Gastrocnemius medialis (tissue), 4 donors: ENCODE measurements around the gene AFF3. TPM values are rescaled to one million over a fixed set of nuclear protein-coding genes. Genes with fewer than 3 reads are reported as not detected.

Experiments
- ATAC-seq, 2 donors: fragments of 150-250 bp; one replicate each; pipeline ENCODE4 v1.9.1; 2016
- DNase-seq, 2 donors: peaks; one replicate each; pipeline ENCODE4 v3.0.0-alpha.2; 2019
- H3K27ac ChIP-seq, 4 donors: fragments of 200-600 bp; sonication (generic); 1 replicate in 1 of 4; 2 replicates in 3 of 4; pipeline ENCODE4 v1.5.1; 2016 to 2018; ENCODE audit warnings: mild to moderate bottlenecking in 2 of 4, moderate library complexity in 1 of 4
- H3K27me3 ChIP-seq, 3 donors: fragments of 200-600 bp; sonication (generic) in 2 of 3; 1 replicate in 1 of 3; 2 replicates in 2 of 3; pipeline versions ENCODE4 v1.5.1 to v1.6.0; 2016 to 2019; ENCODE audit warnings: mild to moderate bottlenecking in 1 of 3, moderate library complexity in 1 of 3
- H3K36me3 ChIP-seq, 2 donors: fragments of 200-600 bp; sonication (generic) in 1 of 2; one replicate each; pipeline ENCODE4 v1.5.1; 2017 to 2018
- H3K4me1 ChIP-seq, 2 donors: fragments of 200-600 bp; sonication (generic) in 1 of 2; one replicate each; pipeline ENCODE4 v1.5.1; 2016 to 2017; ENCODE audit warnings: mild to moderate bottlenecking in 2 of 2
- H3K4me3 ChIP-seq, 4 donors: fragments of 200-600 bp; sonication (generic) in 3 of 4; 1 replicate in 1 of 4; 2 replicates in 3 of 4; pipeline ENCODE4 v1.5.1; 2016 to 2019; ENCODE audit warnings: mild to moderate bottlenecking in 2 of 4
- H3K9me3 ChIP-seq, 3 donors: fragments of 200-600 bp; sonication (generic) in 2 of 3; 1 replicate in 1 of 3; 2 replicates in 2 of 3; pipeline ENCODE4 v1.5.1; 2016 to 2019
- POLR2A ChIP-seq, 2 donors: fragments of 450-650 bp; IDR thresholded peaks; one replicate each; pipeline ENCODE4 v1.6.1; 2017; ENCODE audit warnings: antibody characterized with exemption in 2 of 2, mild to moderate bottlenecking in 2 of 2, moderate library complexity in 2 of 2
- in situ Hi-C, 4 donors: fragments of 200-750 bp; cut with MboI; loops; one replicate each; pipeline versions ENCODE4 v1.15.0 to v1.8.0; 2017; ENCODE audit warnings: low sequenced_read_pairs in 4 of 4
- intact Hi-C: fragments of 100-400 bp; cut with DNase I; formaldehyde crosslinking; loops from one replicate; pipeline ENCODE4 v1.15.1; 2023; ENCODE audit warnings: low total_unique reads
- total RNA-seq, 4 donors: library from RNA; depleted of rRNA; stranded (reverse); fragments of >200 nt; gene quantifications; one replicate each; pipeline versions ENCODE4 v1.1.0 to v1.2.3, GENCODE V29; 2016
- TF ChIP-seq, protein P1 (sequence below), 5 experiments: fragments of 450-650 bp in 3 of 5; fragments of 200-600 bp in 2 of 5; sonication (generic) in 2 of 5; IDR thresholded peaks in 4 of 5; conservative IDR thresholded peaks in 1 of 5; 1 replicate in 4 of 5; 2 replicates in 1 of 5; pipeline ENCODE4 v1.5.1; 2016 to 2019; ENCODE audit warnings: antibody characterized with exemption in 5 of 5, mild to moderate bottlenecking in 3 of 5, moderate library complexity in 3 of 5

Gene AFF3
- total RNA-seq, 4 donors from 2014 or later: 0.22 to 0.55 (median 0.47) TPM

DNA sequence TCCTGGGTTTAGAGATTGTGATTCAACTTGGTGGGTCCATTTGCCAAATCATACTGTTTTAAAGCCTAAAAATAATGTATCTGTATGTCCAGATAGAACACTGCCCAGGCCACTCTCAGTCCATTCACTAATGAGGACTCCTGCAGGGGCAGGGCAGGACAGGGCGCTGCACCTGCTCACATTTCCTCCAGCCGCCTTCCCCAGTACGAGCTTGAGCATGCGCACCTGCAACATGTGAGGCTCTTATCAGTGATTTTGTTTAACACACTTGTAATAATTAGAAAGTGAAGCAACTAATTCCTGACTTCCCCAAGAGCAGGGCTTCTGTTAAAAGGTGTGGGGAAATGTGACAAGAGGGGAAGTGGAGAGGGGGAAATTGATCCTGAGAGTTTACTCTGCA, 89.7 kb downstream of the AFF3 start:
- H3K27me3 ChIP-seq: no peaks in the 10 kb centered on the region
- intact Hi-C loops: no loop called here
- H3K4me1 ChIP-seq: no peaks in the 10 kb centered on the region
- H3K27ac ChIP-seq: no peak overlapping the region
- H3K36me3 ChIP-seq: no peaks in the 10 kb centered on the region
- ATAC-seq: no peak
- no peak overlapping the region for H3K4me3 ChIP-seq
- TF ChIP-seq, protein P1, sequence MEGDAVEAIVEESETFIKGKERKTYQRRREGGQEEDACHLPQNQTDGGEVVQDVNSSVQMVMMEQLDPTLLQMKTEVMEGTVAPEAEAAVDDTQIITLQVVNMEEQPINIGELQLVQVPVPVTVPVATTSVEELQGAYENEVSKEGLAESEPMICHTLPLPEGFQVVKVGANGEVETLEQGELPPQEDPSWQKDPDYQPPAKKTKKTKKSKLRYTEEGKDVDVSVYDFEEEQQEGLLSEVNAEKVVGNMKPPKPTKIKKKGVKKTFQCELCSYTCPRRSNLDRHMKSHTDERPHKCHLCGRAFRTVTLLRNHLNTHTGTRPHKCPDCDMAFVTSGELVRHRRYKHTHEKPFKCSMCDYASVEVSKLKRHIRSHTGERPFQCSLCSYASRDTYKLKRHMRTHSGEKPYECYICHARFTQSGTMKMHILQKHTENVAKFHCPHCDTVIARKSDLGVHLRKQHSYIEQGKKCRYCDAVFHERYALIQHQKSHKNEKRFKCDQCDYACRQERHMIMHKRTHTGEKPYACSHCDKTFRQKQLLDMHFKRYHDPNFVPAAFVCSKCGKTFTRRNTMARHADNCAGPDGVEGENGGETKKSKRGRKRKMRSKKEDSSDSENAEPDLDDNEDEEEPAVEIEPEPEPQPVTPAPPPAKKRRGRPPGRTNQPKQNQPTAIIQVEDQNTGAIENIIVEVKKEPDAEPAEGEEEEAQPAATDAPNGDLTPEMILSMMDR (IDR thresholded peaks at IDR 0.05 in 4 of 5, conservative IDR thresholded peaks at IDR 0.05 in 1 of 5): no peak
- TF ChIP-seq POLR2A (IDR thresholded peaks at IDR 0.05): no peak
- in situ Hi-C loops: no loop called here
- H3K9me3 ChIP-seq: no peaks in the 10 kb centered on the region
- DNase-seq: no peak

DNA sequence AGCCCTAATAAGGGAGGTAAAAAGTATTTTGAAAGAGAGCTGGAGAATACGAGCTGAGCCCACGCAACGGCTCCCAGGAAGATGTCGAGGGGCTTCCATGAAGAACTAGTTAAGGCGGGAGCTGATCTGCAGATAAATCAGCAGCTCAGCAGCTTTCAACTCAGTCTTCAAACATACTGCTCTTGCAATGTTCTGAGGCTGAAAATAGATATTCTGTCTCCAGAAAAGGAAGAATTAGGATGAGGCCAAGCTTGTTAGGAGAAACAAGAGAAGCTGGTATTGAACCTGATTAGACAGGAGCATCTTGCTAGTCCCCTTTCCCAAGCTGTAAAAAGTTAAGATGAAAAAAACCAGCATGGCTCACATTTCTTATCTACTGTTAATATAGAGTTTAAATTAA, 91.1 kb downstream of the AFF3 start:
- DNase-seq: no peak
- no peaks in the 10 kb centered on the region for H3K9me3 ChIP-seq
- no peaks in the 10 kb centered on the region for H3K36me3 ChIP-seq
- TF ChIP-seq, protein P1 (IDR thresholded peaks at IDR 0.05 in 4 of 5, conservative IDR thresholded peaks at IDR 0.05 in 1 of 5): no peak
- no peak for TF ChIP-seq POLR2A (IDR thresholded peaks at IDR 0.05)
- no peak overlapping the region for H3K4me3 ChIP-seq
- in situ Hi-C loops (no loop called here), intact Hi-C loops (no loop called here)
- H3K4me1 ChIP-seq: no peaks in the 10 kb centered on the region
- ATAC-seq: no peak
- H3K27me3 ChIP-seq: no peaks in the 10 kb centered on the region
- no peak overlapping the region for H3K27ac ChIP-seq

DNA sequence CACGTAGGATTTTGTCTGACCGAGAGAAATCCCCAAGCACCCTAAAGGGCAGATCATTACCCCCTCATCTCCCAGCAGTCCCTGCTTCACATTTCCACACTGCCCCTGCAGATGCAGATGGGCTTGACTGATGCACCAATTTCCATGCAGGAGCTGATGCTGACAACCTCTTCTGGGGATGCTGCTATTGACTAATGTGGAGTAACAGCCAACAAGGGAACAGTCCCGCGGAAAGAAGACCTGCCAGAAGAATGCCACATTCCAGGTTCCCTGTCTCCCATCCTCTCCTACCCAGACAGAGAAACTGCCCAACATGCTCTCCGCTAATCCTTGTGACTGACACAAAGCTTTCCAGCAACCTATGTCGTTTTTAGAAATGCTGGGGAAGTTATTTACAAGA, 91.7 kb downstream of the AFF3 start:
- H3K9me3 ChIP-seq: no peaks in the 10 kb centered on the region
- in situ Hi-C loops: no loop called here
- TF ChIP-seq, protein P1 (IDR thresholded peaks at IDR 0.05 in 4 of 5, conservative IDR thresholded peaks at IDR 0.05 in 1 of 5): no peak
- TF ChIP-seq POLR2A (IDR thresholded peaks at IDR 0.05): no peak
- no peaks in the 10 kb centered on the region for H3K4me1 ChIP-seq
- no peak overlapping the region for H3K27ac ChIP-seq
- DNase-seq (no peak), ATAC-seq (no peak)
- H3K27me3 ChIP-seq: no peaks in the 10 kb centered on the region
- no peaks in the 10 kb centered on the region for H3K36me3 ChIP-seq
- H3K4me3 ChIP-seq: no peak overlapping the region
- intact Hi-C loops: no loop called here

DNA sequence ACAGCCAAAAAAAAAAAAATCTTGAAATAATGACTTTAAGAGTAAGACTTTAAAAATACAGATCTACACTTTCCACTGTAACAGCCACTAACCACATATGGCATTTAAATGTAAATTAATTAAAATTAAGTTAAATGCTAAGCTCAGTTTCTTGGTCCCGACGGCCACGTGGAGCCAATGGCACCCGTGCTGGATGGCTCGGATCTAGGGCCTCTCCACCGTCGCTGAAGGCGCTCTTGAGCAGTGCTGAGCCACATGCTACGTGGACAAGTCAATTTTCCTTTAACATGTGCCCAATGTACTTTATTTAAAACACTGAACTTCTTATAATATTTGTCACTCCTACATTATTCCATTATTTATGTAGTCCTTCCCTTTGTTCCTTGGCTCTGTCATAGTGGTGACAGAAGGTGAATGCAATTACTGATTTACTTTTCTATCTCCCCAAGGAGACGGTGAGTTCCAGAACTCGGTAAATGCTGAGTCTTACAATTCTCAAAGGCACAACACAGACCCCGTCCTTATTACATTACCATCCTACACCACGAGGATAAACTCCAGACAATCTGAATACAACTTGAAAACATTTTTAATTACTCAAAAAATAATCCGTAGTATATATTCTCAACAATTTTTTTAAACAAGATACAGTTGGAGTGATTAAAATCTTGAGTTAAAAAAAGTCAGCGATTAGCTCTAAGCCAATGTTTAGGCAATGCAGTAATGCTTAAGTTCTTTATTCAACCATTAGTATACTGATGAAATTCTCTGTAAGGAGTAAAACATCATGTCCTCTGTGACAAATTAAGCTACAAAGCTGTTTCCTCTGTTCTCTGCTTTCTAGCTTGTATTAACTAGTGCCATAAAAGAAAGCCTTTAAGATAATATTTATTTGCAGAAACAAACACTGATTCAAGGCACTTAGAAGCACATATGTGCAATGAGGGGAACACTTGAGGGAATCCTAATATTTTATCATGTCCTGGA, 95.1 kb downstream of the AFF3 start:
- Histone ChIP-seq H3K4me1 (no peaks in the 10 kb centered on the region), H3K4me3 (no peak overlapping the region), H3K9me3 (no peaks in the 10 kb centered on the region), H3K36me3 (no peaks in the 10 kb centered on the region), H3K27ac (no peak overlapping the region), H3K27me3 (peaks cover 0 to 5% (median 0%) of the 10 kb centered on the region in 3 donors)
- in situ Hi-C loops: no loop called here
- DNase-seq (no peak), ATAC-seq (no peak)
- intact Hi-C loops: no loop called here
- TF ChIP-seq POLR2A (IDR thresholded peaks at IDR 0.05): no peak
- TF ChIP-seq, protein P1 (IDR thresholded peaks at IDR 0.05 in 4 of 5, conservative IDR thresholded peaks at IDR 0.05 in 1 of 5): no peak
